Measurements from ENCODE around the gene ZNRD2.
"Not testable (repeated sequence)": the region's sequence is repeated elsewhere in the genome, so short reads cannot be mapped to it uniquely, and the experiment has no call there.

ZNRD2 gene

GRCh38 chr11:65569973-65570918 is at the start of gene ZNRD2:
ZNRD2 (plus strand) TSS chr11:65570477; CDS start chr11:65570492, 15 bp downstream.
- peak; percentile 96 for DNase-seq

GRCh38 chr11:65521777-65522521 is 48.3 kb upstream of the ZNRD2 start:
- DNase-seq: not testable (repeated sequence)

- not testable (repeated sequence) for DNase-seq
These were observed 47.3 kb upstream of the ZNRD2 start for GRCh38 chr11:65522718-65523630.

- DNase-seq: not testable (repeated sequence)
These were observed 46.7 kb upstream of the ZNRD2 start for GRCh38 chr11:65523631-65523968.

GRCh38 chr11:65524014-65524740 is 46.1 kb upstream of the ZNRD2 start:
- no peak for DNase-seq

GRCh38 chr11:65524741-65525545 is 45.3 kb upstream of the ZNRD2 start, which contains the start of gene SCYL1:
SCYL1 (plus strand) TSS chr11:65525083; CDS start chr11:65525154, 71 bp downstream.
- DNase-seq: no peak

- no peak for DNase-seq
These were observed 44.5 kb upstream of the ZNRD2 start for GRCh38 chr11:65525546-65526480.

GRCh38 chr11:65526744-65527143 is 43.5 kb upstream of the ZNRD2 start:
- DNase-seq: no peak

GRCh38 chr11:65528819-65529350 is 41.4 kb upstream of the ZNRD2 start:
- no peak for DNase-seq

- DNase-seq: no peak
These were observed 40.7 kb upstream of the ZNRD2 start for GRCh38 chr11:65529475-65530156.

- DNase-seq: no peak
These were observed 40.1 kb upstream of the ZNRD2 start for GRCh38 chr11:65530157-65530496.

- DNase-seq: no peak
These were observed 37.8 kb upstream of the ZNRD2 start for GRCh38 chr11:65532388-65533064.

GRCh38 chr11:65535102-65535501 is 35.2 kb upstream of the ZNRD2 start:
- no peak for DNase-seq

- DNase-seq: no peak
These were observed 33.6 kb upstream of the ZNRD2 start for GRCh38 chr11:65536412-65537295.

- DNase-seq: no peak
These were observed 33.0 kb upstream of the ZNRD2 start for GRCh38 chr11:65537296-65537597.

- no peak for DNase-seq
These were observed 32.6 kb upstream of the ZNRD2 start for GRCh38 chr11:65537620-65538231.

GRCh38 chr11:65538232-65538914 is 31.9 kb upstream of the ZNRD2 start:
- DNase-seq: no peak

All from NCI-H1048 (cell line).